GM12878 (cell line): ENCODE results near the gene FFAR4. TPM values are rescaled to one million over a fixed set of nuclear protein-coding genes. Genes with fewer than 3 reads are reported as not detected.

Experiments used
- ATAC-seq: fragments of 200-7000 bp; cut with Tn5 transposase; 3 replicates; pipeline ENCODE4 v1.9.1; 2020; ENCODE audit warnings: mild to moderate bottlenecking, moderate library complexity
- BruUV-seq: library from RNA; stranded (reverse); fragments of 400-500 nt; replicated peaks from 2 replicates; lab custom pipeline; 2021; lab: Mats Ljungman, UMichigan
- CTCF ChIA-PET: fragments of 300-600 bp; sonication (Branson Sonifier 250); formaldehyde crosslinking; extraction: SDS; loops from one replicate; lab custom pipeline; 2021; ENCODE audit warnings: inconsistent platforms; lab: Yijun Ruan, JAX
- POLR2A ChIA-PET: fragments of 350-600 bp; formaldehyde crosslinking; extraction: SDS; loops from one replicate; lab custom pipeline; 2021; ENCODE audit warnings: inconsistent platforms; lab: Charles Lee
- RAD21 ChIA-PET: fragments of 300-600 bp; sonication (Branson Sonifier 250); formaldehyde crosslinking; loops from one replicate; lab custom pipeline; 2023; ENCODE audit warnings: antibody characterized with exemption; ENCODE audit not compliant: unreplicated experiment; lab: Charles Lee
- SMC1A ChIA-PET: fragments of 300-600 bp; sonication (Branson Sonifier 250); formaldehyde crosslinking; loops from one replicate; lab custom pipeline; 2023; ENCODE audit not compliant: unreplicated experiment, uncharacterized antibody; lab: Charles Lee
- DNase-seq: peaks from one replicate; pipeline ENCODE4 v3.0.0-alpha.2; 2011; ENCODE audit warnings: low read depth, low spot score
- FAIRE-seq: peaks from 3 replicates; lab custom pipeline; 2011; peaks lifted over from hg19 to GRCh38; lab: Jason Lieb, UNC
- H2AFZ ChIP-seq: 2 replicates; pipeline ENCODE4 v1.6.0; 2011; ENCODE audit warnings: low read depth, low read length, control low read depth; ENCODE audit not compliant: control insufficient read depth
- H3K27ac ChIP-seq: 2 replicates; pipeline ENCODE4 v1.5.1; 2011; ENCODE audit warnings: control low read depth; ENCODE audit not compliant: control insufficient read depth, insufficient read depth
- H3K27me3 ChIP-seq, 2 experiments: replicated peaks in 1 of 2; 2 replicates each; pipeline versions ENCODE4 v1.6.0 to v1.6.1; 2011; ENCODE audit warnings: low read length in 1 of 2; ENCODE audit not compliant: control insufficient read depth in 2 of 2, insufficient read depth in 2 of 2
- H3K36me3 ChIP-seq, 2 experiments: 2 replicates each; pipeline ENCODE4 v1.5.1; 2011; ENCODE audit warnings: low read length in 1 of 2; ENCODE audit not compliant: control insufficient read depth in 2 of 2, insufficient read depth in 2 of 2
- H3K4me1 ChIP-seq: 2 replicates; pipeline ENCODE4 v1.6.1; 2011; ENCODE audit warnings: mild to moderate bottlenecking, low read length, moderate library complexity, mixed read lengths; ENCODE audit not compliant: control insufficient read depth, insufficient read depth
- H3K4me2 ChIP-seq: 2 replicates; pipeline ENCODE4 v1.6.0; 2011; ENCODE audit warnings: control low read depth; ENCODE audit not compliant: control insufficient read depth, insufficient read depth
- H3K4me3 ChIP-seq: fragments of 200-600 bp; sonication (generic); 2 replicates; pipeline ENCODE4 v1.5.1; 2016
- H3K79me2 ChIP-seq: 2 replicates; pipeline ENCODE4 v1.6.0; 2011; ENCODE audit warnings: low read length; ENCODE audit not compliant: control insufficient read depth, insufficient read depth
- H3K9ac ChIP-seq: 2 replicates; pipeline ENCODE4 v1.8.0; 2011; ENCODE audit warnings: low read length, control low read depth, mixed read lengths; ENCODE audit not compliant: control insufficient read depth, insufficient read depth
- H3K9me3 ChIP-seq: replicated peaks from 3 replicates; pipeline ENCODE4 v1.5.1; 2011; ENCODE audit warnings: mild to moderate bottlenecking, low read length; ENCODE audit not compliant: control insufficient read depth, insufficient read depth
- H4K20me1 ChIP-seq: 2 replicates; pipeline ENCODE4 v1.6.0; 2011; ENCODE audit not compliant: control insufficient read depth, insufficient read depth
- BHLHE40 ChIP-seq, 2 experiments: fragments of 450-650 bp in 1 of 2; IDR thresholded peaks; 2 replicates each; pipeline ENCODE4 v1.6.1; 2011 to 2017; ENCODE audit warnings: low read depth in 2 of 2, borderline replicate concordance in 1 of 2, improper control_type of control experiment in 1 of 2, low read length in 1 of 2, mild to moderate bottlenecking in 1 of 2
- CBX5 ChIP-seq: sonication (generic); IDR thresholded peaks from 2 replicates; pipeline ENCODE4 v1.6.1; 2016; ENCODE audit warnings: low read depth, moderate library complexity, mild to moderate bottlenecking, inconsistent platforms
- E4F1 ChIP-seq: fragments of 450-650 bp; IDR thresholded peaks from 2 replicates; pipeline ENCODE4 v1.6.1; 2018; ENCODE audit warnings: borderline replicate concordance, mild to moderate bottlenecking; ENCODE audit not compliant: partially characterized antibody
- EZH2 ChIP-seq: IDR thresholded peaks from 2 replicates; pipeline ENCODE4 v1.6.1; 2012; ENCODE audit warnings: low read depth, mild to moderate bottlenecking, control low read depth, inconsistent platforms, low read length, borderline replicate concordance; ENCODE audit not compliant: control insufficient read depth
- KLF5 ChIP-seq: fragments of 450-650 bp; IDR thresholded peaks from 2 replicates; pipeline ENCODE4 v1.6.1; 2014; ENCODE audit warnings: mild to moderate bottlenecking; ENCODE audit not compliant: partially characterized antibody
- MYB ChIP-seq: fragments of 150-350 bp; IDR thresholded peaks from 2 replicates; pipeline ENCODE4 v1.6.1; 2014; ENCODE audit warnings: mild to moderate bottlenecking, low read depth, low read length, borderline replicate concordance
- RAD51 ChIP-seq: fragments of 450-650 bp; IDR thresholded peaks from 2 replicates; pipeline ENCODE4 v1.6.1; 2016; ENCODE audit warnings: moderate library complexity, mild to moderate bottlenecking, inconsistent platforms
- RBBP5 ChIP-seq: fragments of 200-600 bp; sonication (generic); conservative IDR thresholded peaks from 2 replicates; pipeline ENCODE4 v1.6.1; 2016
- SUZ12 ChIP-seq: fragments of 200-600 bp; sonication (generic); IDR thresholded peaks from one replicate; pipeline ENCODE4 v1.6.1; 2018; ENCODE audit warnings: antibody characterized with exemption, mild to moderate bottlenecking; ENCODE audit not compliant: unreplicated experiment
- TARDBP ChIP-seq: IDR thresholded peaks from 2 replicates; pipeline ENCODE4 v1.6.1; 2016; ENCODE audit warnings: borderline replicate concordance
- TBL1XR1 ChIP-seq: IDR thresholded peaks from 2 replicates; pipeline ENCODE4 v1.6.1; 2012; ENCODE audit warnings: low read depth, low read length, improper control_type of control experiment
- TCF12 ChIP-seq: IDR thresholded peaks from 2 replicates; pipeline ENCODE4 v1.6.1; 2011; ENCODE audit warnings: low read depth, mild to moderate bottlenecking, low read length
- ZNF207 ChIP-seq: fragments of 450-650 bp; IDR thresholded peaks from 2 replicates; pipeline ENCODE4 v1.6.1; 2014; ENCODE audit warnings: antibody characterized with exemption, mild to moderate bottlenecking, borderline replicate concordance
- ZNF622 ChIP-seq: fragments of 450-650 bp; IDR thresholded peaks from 2 replicates; pipeline ENCODE4 v1.6.1; 2017; ENCODE audit warnings: mild to moderate bottlenecking, inconsistent platforms
- WGBS: methylation state at CpG from one replicate; pipeline ENCODE4 v1.1.6; 2016; ENCODE audit warnings: low lambda C conversion rate; ENCODE audit not compliant: insufficient replicate concordance, insufficient coverage; ENCODE audit errors: missing lambda C conversion rate; 5-methylcytosine and 5-hydroxymethylcytosine counted together
- in situ Hi-C: fragments of 300-500 bp; cut with MboI; formaldehyde crosslinking; loops from 9 replicates; pipeline ENCODE4 v1.14.3; 2018; ENCODE audit warnings: mixed read lengths
- intact Hi-C: fragments of 100-400 bp; cut with micrococcal nuclease; formaldehyde crosslinking; loops from one replicate; pipeline ENCODE4 v1.14.2; 2022; ENCODE audit not compliant: unreplicated experiment
- polyA plus RNA-seq, 11 experiments: library from polyadenylated mRNA; depleted of rRNA in 4 of 11; unstranded in 6 of 11; stranded (reverse) in 5 of 11; fragments of >200 nt; fragmentation: Nextera tagmentation in 4 of 11; fragmentation: Illumina TruSeq in 1 of 11; extraction: Ambion mirVana in 4 of 11; extraction: Trizol in 1 of 11; gene quantifications; 1 replicate in 1 of 11; 2 replicates in 10 of 11; pipeline versions ENCODE4 v1.2.1 to v1.2.3, GENCODE V29; 2011 to 2016; ENCODE audit warnings: inconsistent platforms in 2 of 11, missing spikeins in 2 of 11, low read depth in 1 of 11
- total RNA-seq, 4 experiments: library from RNA; depleted of rRNA in 3 of 4; stranded (reverse); fragments of >200 nt in 3 of 4; fragmentation: Illumina TruSeq in 1 of 4; extraction: Trizol in 1 of 4; gene quantifications; 2 replicates each; pipeline versions ENCODE4 v1.2.1 to v1.2.3, GENCODE V29; 2013 to 2021
- TF ChIP-seq, protein P1 (sequence below): IDR thresholded peaks from 2 replicates; pipeline ENCODE4 v1.6.1; 2012; ENCODE audit warnings: low read length, inconsistent platforms
- TF ChIP-seq, protein P2 (sequence below): fragments of 450-650 bp; IDR thresholded peaks from 2 replicates; pipeline ENCODE4 v1.6.1; 2017; ENCODE audit warnings: low read depth, mild to moderate bottlenecking, moderate library complexity
- TF ChIP-seq, protein P3 (sequence below): fragments of 450-650 bp; IDR thresholded peaks from 2 replicates; pipeline ENCODE4 v1.6.1; 2017; ENCODE audit warnings: borderline replicate concordance

The FFAR4 gene
- total and polyA plus RNA-seq, 10 of the 15 experiments (the other 5 are each of a cell fraction or from before 2014, with no cell fraction given), result not detected

DNA sequence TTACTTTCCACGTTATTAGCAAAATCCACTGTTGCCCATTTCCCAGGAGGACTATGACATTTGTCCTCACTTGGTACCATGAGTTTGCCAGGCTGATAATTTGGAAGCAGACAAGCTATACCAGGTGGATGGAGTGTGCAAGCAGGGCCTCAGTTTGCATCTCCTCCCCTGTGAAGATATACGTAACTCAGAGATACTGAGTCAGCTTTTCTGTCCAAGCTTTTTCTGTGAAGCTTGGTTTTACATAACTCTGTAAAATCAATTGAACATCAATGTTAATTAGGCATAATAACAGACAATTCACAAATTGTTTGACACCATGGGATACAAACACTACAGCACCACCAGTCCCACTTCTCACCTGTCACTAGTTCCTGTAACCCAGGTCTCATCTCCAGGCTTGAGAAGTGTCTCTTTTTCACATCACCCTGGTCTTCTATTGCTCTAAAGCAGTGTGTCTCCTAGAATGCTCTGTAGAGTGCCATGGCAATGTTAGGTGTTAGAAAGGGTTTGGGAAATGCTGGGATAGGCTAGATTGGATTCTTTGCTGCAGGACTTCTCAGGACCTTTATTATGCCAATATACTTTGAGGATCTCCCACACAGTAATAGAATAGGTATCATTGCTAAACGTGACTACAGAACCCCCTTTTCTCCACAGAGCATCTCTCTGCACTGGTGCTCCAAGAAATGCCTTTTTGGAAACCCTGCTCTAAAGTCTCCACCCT is 13.7 kb downstream of the FFAR4 start (continued):
- TF ChIP-seq, protein P1, sequence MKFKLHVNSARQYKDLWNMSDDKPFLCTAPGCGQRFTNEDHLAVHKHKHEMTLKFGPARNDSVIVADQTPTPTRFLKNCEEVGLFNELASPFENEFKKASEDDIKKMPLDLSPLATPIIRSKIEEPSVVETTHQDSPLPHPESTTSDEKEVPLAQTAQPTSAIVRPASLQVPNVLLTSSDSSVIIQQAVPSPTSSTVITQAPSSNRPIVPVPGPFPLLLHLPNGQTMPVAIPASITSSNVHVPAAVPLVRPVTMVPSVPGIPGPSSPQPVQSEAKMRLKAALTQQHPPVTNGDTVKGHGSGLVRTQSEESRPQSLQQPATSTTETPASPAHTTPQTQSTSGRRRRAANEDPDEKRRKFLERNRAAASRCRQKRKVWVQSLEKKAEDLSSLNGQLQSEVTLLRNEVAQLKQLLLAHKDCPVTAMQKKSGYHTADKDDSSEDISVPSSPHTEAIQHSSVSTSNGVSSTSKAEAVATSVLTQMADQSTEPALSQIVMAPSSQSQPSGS, result no peak
- TF ChIP-seq CBX5, result no peak
- TF ChIP-seq ZNF622, result no peak
- TF ChIP-seq, protein P2, sequence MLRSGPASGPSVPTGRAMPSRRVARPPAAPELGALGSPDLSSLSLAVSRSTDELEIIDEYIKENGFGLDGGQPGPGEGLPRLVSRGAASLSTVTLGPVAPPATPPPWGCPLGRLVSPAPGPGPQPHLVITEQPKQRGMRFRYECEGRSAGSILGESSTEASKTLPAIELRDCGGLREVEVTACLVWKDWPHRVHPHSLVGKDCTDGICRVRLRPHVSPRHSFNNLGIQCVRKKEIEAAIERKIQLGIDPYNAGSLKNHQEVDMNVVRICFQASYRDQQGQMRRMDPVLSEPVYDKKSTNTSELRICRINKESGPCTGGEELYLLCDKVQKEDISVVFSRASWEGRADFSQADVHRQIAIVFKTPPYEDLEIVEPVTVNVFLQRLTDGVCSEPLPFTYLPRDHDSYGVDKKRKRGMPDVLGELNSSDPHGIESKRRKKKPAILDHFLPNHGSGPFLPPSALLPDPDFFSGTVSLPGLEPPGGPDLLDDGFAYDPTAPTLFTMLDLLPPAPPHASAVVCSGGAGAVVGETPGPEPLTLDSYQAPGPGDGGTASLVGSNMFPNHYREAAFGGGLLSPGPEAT, result no peak
- TF ChIP-seq, protein P3, sequence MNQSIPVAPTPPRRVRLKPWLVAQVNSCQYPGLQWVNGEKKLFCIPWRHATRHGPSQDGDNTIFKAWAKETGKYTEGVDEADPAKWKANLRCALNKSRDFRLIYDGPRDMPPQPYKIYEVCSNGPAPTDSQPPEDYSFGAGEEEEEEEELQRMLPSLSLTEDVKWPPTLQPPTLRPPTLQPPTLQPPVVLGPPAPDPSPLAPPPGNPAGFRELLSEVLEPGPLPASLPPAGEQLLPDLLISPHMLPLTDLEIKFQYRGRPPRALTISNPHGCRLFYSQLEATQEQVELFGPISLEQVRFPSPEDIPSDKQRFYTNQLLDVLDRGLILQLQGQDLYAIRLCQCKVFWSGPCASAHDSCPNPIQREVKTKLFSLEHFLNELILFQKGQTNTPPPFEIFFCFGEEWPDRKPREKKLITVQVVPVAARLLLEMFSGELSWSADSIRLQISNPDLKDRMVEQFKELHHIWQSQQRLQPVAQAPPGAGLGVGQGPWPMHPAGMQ, result no peak
- no peak for TF ChIP-seq EZH2
- no peak for TF ChIP-seq TBL1XR1

DNA sequence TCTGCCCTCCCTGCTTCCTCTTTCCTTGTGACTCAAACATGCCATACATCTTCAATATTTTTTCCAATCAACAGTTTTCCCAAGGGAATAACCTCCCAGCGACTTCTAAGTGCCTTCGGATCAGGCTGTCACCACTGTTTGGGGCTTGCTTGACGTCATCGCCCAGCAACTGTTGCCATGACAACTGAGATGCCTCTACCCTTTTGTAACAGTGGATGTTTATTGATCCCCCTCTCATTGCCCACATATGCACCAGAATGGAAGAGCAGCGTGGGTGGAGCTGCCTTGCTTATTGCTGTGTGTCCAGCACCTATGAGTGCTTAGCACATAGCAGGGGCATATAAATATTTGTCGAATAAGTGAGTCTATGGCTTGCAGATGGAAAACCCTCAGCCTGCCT is 14.4 kb downstream of the FFAR4 start:
- 23% methylated on average over 6 of the region's 6 CpGs for WGBS
- Histone ChIP-seq H3K27ac (no peak overlapping the region), H3K4me2 (no peak overlapping the region), H3K36me3 (no peaks in the 10 kb centered on the region), H3K9me3 (no peaks in the 10 kb centered on the region; the same call in 2 of the 3 replicates), H3K27me3 (no peaks in the 10 kb centered on the region), H2AFZ (no peak overlapping the region), H3K79me2 (no peaks in the 10 kb centered on the region), H3K9ac (no peak overlapping the region), H3K4me3 (no peak overlapping the region), H3K4me1 (no peaks in the 10 kb centered on the region), H4K20me1 (no peaks in the 10 kb centered on the region)
- in situ Hi-C loops (no loop called here), intact Hi-C loops (no loop called here)
- RAD21 ChIA-PET, result no interaction called here
- POLR2A ChIA-PET, result no interaction called here
- SMC1A ChIA-PET, result interaction anchor here (1.0 kb wide), 1 partner anchor 10 kb away, joined by 3 read pairs; no protein-coding TSS in a partner anchor
- ATAC-seq (no peak), DNase-seq (no peak), FAIRE-seq (no peak)
- no TSS peak for BruUV-seq
- CTCF ChIA-PET, result no interaction called here
- TF ChIP-seq E4F1 (no peak), ZNF207 (no peak), RAD51 (no peak), TCF12 (no peak), SUZ12 (no peak), KLF5 (no peak), TARDBP (no peak), RBBP5 (no peak), BHLHE40 (IDR thresholded peaks at IDR 0.05; ENCODE audit: borderline replicate concordance in 1 of 2, low read depth in 2 of 2, low read length in 1 of 2) (no peak), MYB (no peak)
